H9 (cell line): ENCODE data around the gene DGUOK. TPM values are rescaled to one million over a fixed set of nuclear protein-coding genes. Genes with fewer than 3 reads are reported as not detected.

ENCODE experiments used
- DNase-seq: peaks from one replicate; pipeline ENCODE4 v3.0.0-alpha.2; 2017
- H2AFZ ChIP-seq: one replicate; pipeline ENCODE4 v1.6.1; 2013; ENCODE audit warnings: mild to moderate bottlenecking, low read length, control low read depth, moderate library complexity
- H2AK5ac ChIP-seq: 2 replicates; pipeline ENCODE4 v1.6.1; 2013; ENCODE audit warnings: low read length, control low read depth, mixed read lengths; ENCODE audit not compliant: insufficient read length
- H2BK120ac ChIP-seq: one replicate; pipeline ENCODE4 v1.6.1; 2013; ENCODE audit warnings: low read depth, mild to moderate bottlenecking, low read length, control low read depth, inconsistent platforms; ENCODE audit not compliant: poor library complexity, severe bottlenecking
- H2BK12ac ChIP-seq: 2 replicates; pipeline ENCODE4 v1.6.1; 2013; ENCODE audit warnings: low read length, control low read depth, mixed read lengths, low read depth; ENCODE audit not compliant: insufficient read length
- H2BK15ac ChIP-seq: 2 replicates; pipeline ENCODE4 v1.6.1; 2013; ENCODE audit warnings: low read depth, low read length, control low read depth
- H2BK20ac ChIP-seq: one replicate; pipeline ENCODE4 v1.6.1; 2013; ENCODE audit warnings: low read depth, mild to moderate bottlenecking, low read length, control low read depth, inconsistent platforms; ENCODE audit not compliant: poor library complexity, severe bottlenecking
- H2BK5ac ChIP-seq: 2 replicates; pipeline ENCODE4 v1.6.1; 2013; ENCODE audit warnings: low read length, control low read depth, mixed read lengths; ENCODE audit not compliant: insufficient read length
- H3K14ac ChIP-seq: 2 replicates; pipeline ENCODE4 v1.6.1; 2013; ENCODE audit warnings: low read length, control low read depth; ENCODE audit not compliant: insufficient read depth
- H3K18ac ChIP-seq: 2 replicates; pipeline ENCODE4 v1.6.1; 2013; ENCODE audit warnings: low read depth, mild to moderate bottlenecking, mixed read lengths, low read length, control low read depth; ENCODE audit not compliant: insufficient read length
- H3K23ac ChIP-seq: 2 replicates; pipeline ENCODE4 v1.6.1; 2013; ENCODE audit warnings: low read length, control low read depth, mixed read lengths, low read depth; ENCODE audit not compliant: insufficient read length
- H3K23me2 ChIP-seq: 2 replicates; pipeline ENCODE4 v1.6.1; 2013; ENCODE audit warnings: low read depth, mild to moderate bottlenecking, mixed read lengths, low read length, control low read depth; ENCODE audit not compliant: insufficient read length, poor library complexity, severe bottlenecking
- H3K27ac ChIP-seq: 2 replicates; pipeline ENCODE4 v1.5.1; 2013; ENCODE audit warnings: low read length, control low read depth, mixed read lengths, low read depth; ENCODE audit not compliant: insufficient read length
- H3K27me3 ChIP-seq: 2 replicates; pipeline ENCODE4 v1.6.1; 2013; ENCODE audit warnings: low read length, control low read depth, inconsistent platforms; ENCODE audit not compliant: insufficient read depth
- H3K4ac ChIP-seq: 2 replicates; pipeline ENCODE4 v1.6.1; 2013; ENCODE audit warnings: low read depth, mild to moderate bottlenecking, control low read depth, inconsistent platforms, low read length, moderate library complexity
- H3K4me1 ChIP-seq: 2 replicates; pipeline ENCODE4 v1.6.1; 2013; ENCODE audit warnings: low read length, control low read depth, inconsistent platforms; ENCODE audit not compliant: insufficient read depth
- H3K4me2 ChIP-seq: 2 replicates; pipeline ENCODE4 v1.6.1; 2013; ENCODE audit warnings: low read length, control low read depth, mixed read lengths; ENCODE audit not compliant: insufficient read length, insufficient read depth
- H3K56ac ChIP-seq: 2 replicates; pipeline ENCODE4 v1.6.1; 2013; ENCODE audit warnings: low read depth, mild to moderate bottlenecking, mixed read lengths, low read length, control low read depth; ENCODE audit not compliant: insufficient read length
- H3K79me1 ChIP-seq: 2 replicates; pipeline ENCODE4 v1.6.1; 2013; ENCODE audit warnings: low read depth, mild to moderate bottlenecking, moderate library complexity, low read length, control low read depth, inconsistent platforms; ENCODE audit not compliant: insufficient read depth, poor library complexity, severe bottlenecking
- H3K79me2 ChIP-seq: 2 replicates; pipeline ENCODE4 v1.6.1; 2013; ENCODE audit warnings: low read length, control low read depth, inconsistent platforms; ENCODE audit not compliant: insufficient read depth
- H3K9ac ChIP-seq: 2 replicates; pipeline ENCODE4 v1.6.1; 2013; ENCODE audit warnings: low read length, control low read depth, mixed read lengths; ENCODE audit not compliant: insufficient read length; ENCODE audit errors: extremely low read depth
- H3K9me3 ChIP-seq: one replicate; pipeline ENCODE4 v1.6.1; 2013; ENCODE audit warnings: low read depth, low read length, inconsistent platforms; ENCODE audit not compliant: control insufficient read depth
- H3T11ph ChIP-seq: one replicate; pipeline ENCODE4 v1.6.1; 2013; ENCODE audit warnings: mild to moderate bottlenecking, low read length, control low read depth, inconsistent platforms
- H4K20me1 ChIP-seq: one replicate; pipeline ENCODE4 v1.6.1; 2013; ENCODE audit not compliant: control insufficient read depth, insufficient read length, insufficient read depth
- H4K5ac ChIP-seq: 2 replicates; pipeline ENCODE4 v1.6.1; 2013; ENCODE audit warnings: low read depth, mild to moderate bottlenecking, mixed read lengths, low read length, control low read depth; ENCODE audit not compliant: insufficient read length
- H4K8ac ChIP-seq: replicated peaks from 2 replicates; pipeline ENCODE4 v1.6.1; 2013; ENCODE audit warnings: low read length, control low read depth, mixed read lengths, low read depth; ENCODE audit not compliant: insufficient read length
- H4K91ac ChIP-seq: 2 replicates; pipeline ENCODE4 v1.6.1; 2013; ENCODE audit warnings: low read depth, mild to moderate bottlenecking, moderate library complexity, mixed read lengths, low read length, control low read depth; ENCODE audit not compliant: insufficient read length
- H3K27ac Mint-ChIP-seq, 3 experiments: 2 replicates in 2 of 3; 3 replicates in 1 of 3; pipeline ENCODE4 v1.8.0; 2020 to 2021; ENCODE audit warnings: mixed read lengths in 3 of 3, mild to moderate bottlenecking in 1 of 3, moderate library complexity in 1 of 3
- H3K27me3 Mint-ChIP-seq: 2 replicates; pipeline ENCODE4 v1.8.0; 2021; ENCODE audit warnings: low read depth, mild to moderate bottlenecking, moderate library complexity, mixed read lengths
- H3K36me3 Mint-ChIP-seq, 3 experiments: 2 replicates in 2 of 3; 3 replicates in 1 of 3; pipeline ENCODE4 v1.8.0; 2020 to 2021; ENCODE audit warnings: low read depth in 3 of 3, mixed read lengths in 3 of 3; ENCODE audit not compliant: insufficient read depth in 1 of 3
- H3K4me1 Mint-ChIP-seq, 2 experiments: 2 replicates each; pipeline ENCODE4 v1.8.0; 2020; ENCODE audit warnings: mixed read lengths in 2 of 2
- H3K4me3 Mint-ChIP-seq, 2 experiments: 2 replicates in 1 of 2; 3 replicates in 1 of 2; pipeline ENCODE4 v1.8.0; 2020 to 2021; ENCODE audit warnings: mild to moderate bottlenecking in 2 of 2, mixed read lengths in 2 of 2, moderate library complexity in 1 of 2
- H3K9me3 Mint-ChIP-seq, 2 experiments: 2 replicates in 1 of 2; 3 replicates in 1 of 2; pipeline ENCODE4 v1.8.0; 2020; ENCODE audit warnings: mild to moderate bottlenecking in 2 of 2, mixed read lengths in 2 of 2, moderate library complexity in 1 of 2
- WGBS: extraction: QIAGEN DNeasy Blood & Tissue Kit; methylation state at CpG from one replicate; pipeline ENCODE4 v1.1.7; 2013; ENCODE audit warnings: missing lambda C conversion rate, low lambda C conversion rate, mixed read lengths; ENCODE audit not compliant: insufficient read length; ENCODE audit errors: extremely low coverage; 5-methylcytosine and 5-hydroxymethylcytosine counted together
- total RNA-seq: library from RNA; stranded (reverse); gene quantifications from 2 replicates; pipeline ENCODE4 v1.2.1, GENCODE V29; 2021
- TF ChIP-seq, protein P1 (sequence below): fragments of 200-600 bp; sonication (generic); conservative IDR thresholded peaks from 3 replicates; pipeline ENCODE4 v1.8.0; 2021; ENCODE audit warnings: antibody characterized with exemption, mild to moderate bottlenecking

The DGUOK gene
- total RNA-seq, 1 experiment from 2014 or later: 98.5 TPM

DNA sequence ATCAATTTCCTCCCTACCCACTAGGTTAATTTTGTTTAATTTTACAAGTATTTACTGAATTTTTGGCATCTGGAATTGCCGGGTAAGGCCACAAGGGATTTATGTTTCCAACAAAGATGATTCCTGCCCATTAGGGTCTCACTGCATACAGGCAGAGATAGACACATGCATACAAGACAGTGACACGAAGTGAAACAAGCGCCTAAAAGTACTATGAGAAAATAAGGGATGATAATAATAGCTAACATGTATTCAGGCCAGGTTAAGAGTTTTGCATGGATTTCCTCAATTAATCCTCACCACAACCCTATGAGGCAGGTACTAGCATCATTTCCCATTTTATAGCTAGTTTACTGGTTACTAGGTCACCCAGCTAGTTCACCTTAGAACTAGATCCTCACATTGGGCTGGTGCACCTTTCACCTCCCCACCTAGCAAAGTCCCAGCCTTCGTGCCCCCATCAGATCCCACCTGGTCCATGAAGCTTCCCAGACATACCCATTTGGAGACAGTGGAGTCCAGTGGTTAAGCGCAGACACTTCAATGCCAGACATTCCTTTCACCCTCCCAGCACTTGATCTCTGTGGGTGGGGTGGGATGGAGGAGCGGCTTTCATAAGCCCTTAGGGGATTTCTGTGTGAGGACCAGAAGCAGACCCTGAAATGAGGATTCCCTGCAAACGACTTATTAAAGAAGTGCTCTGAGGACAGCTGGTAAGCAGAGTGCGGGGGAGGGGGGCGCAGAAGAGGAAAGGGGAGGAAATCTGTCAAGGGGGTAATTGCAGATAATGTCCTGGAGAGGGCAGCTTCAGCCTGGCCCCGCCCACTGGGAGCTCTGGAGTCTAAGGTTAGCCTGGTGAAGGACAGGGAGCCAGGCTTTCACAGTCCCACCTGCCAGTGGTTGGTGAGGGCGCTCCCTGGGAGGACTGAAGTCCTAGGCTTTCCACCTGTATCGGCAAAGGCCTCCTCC, 5.8 kb upstream of the DGUOK start:
- WGBS: no CpG with 5 or more reads among the region's 12 CpGs
- no peaks in the 10 kb centered on the region for H3K9me3 ChIP-seq

More for the DNA sequence above, 5.8 kb upstream of the DGUOK start:
- H4K8ac ChIP-seq: no peak overlapping the region
- no peak overlapping the region for H2AK5ac ChIP-seq
- H2BK12ac ChIP-seq: no peak overlapping the region
- no peak overlapping the region for H3K4me2 ChIP-seq
- no peak overlapping the region for H2BK5ac ChIP-seq
- no peaks in the 10 kb centered on the region for H3K79me2 ChIP-seq
- no peak overlapping the region for H3T11ph ChIP-seq
- Mint-ChIP-seq H3K27me3 (peaks cover 14% of the 10 kb centered on the region), H3K9me3 (no peaks in the 10 kb centered on the region), H3K4me1 (peaks cover 11% of the 10 kb centered on the region in 2 experiments), H3K36me3 (no peaks in the 10 kb centered on the region), H3K4me3 (peak overlapping the region in 1 of 2 experiments; percentile 51; a peak in 2 of 5 replicates), H3K27ac (no peak overlapping the region)
- DNase-seq: peak; percentile 90
- H3K4ac ChIP-seq: no peak overlapping the region
- no peaks in the 10 kb centered on the region for H4K20me1 ChIP-seq
- no peaks in the 10 kb centered on the region for H3K4me1 ChIP-seq
- no peak overlapping the region for H4K5ac ChIP-seq
- H3K79me1 ChIP-seq: no peaks in the 10 kb centered on the region
- H3K27ac ChIP-seq: no peak overlapping the region
- H4K91ac ChIP-seq: no peak overlapping the region
- H2BK15ac ChIP-seq: no peak overlapping the region
- H3K23me2 ChIP-seq: no peaks in the 10 kb centered on the region
- H3K18ac ChIP-seq: no peak overlapping the region
- TF ChIP-seq, protein P1, sequence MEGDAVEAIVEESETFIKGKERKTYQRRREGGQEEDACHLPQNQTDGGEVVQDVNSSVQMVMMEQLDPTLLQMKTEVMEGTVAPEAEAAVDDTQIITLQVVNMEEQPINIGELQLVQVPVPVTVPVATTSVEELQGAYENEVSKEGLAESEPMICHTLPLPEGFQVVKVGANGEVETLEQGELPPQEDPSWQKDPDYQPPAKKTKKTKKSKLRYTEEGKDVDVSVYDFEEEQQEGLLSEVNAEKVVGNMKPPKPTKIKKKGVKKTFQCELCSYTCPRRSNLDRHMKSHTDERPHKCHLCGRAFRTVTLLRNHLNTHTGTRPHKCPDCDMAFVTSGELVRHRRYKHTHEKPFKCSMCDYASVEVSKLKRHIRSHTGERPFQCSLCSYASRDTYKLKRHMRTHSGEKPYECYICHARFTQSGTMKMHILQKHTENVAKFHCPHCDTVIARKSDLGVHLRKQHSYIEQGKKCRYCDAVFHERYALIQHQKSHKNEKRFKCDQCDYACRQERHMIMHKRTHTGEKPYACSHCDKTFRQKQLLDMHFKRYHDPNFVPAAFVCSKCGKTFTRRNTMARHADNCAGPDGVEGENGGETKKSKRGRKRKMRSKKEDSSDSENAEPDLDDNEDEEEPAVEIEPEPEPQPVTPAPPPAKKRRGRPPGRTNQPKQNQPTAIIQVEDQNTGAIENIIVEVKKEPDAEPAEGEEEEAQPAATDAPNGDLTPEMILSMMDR: peak; percentile 71
- no peak overlapping the region for H2BK20ac ChIP-seq
- H2AFZ ChIP-seq: peak overlapping the region; percentile 87
- H3K27me3 ChIP-seq: no peaks in the 10 kb centered on the region
- no peak overlapping the region for H3K9ac ChIP-seq
- H3K56ac ChIP-seq: no peak overlapping the region
- no peak overlapping the region for H3K14ac ChIP-seq
- no peak overlapping the region for H3K23ac ChIP-seq
- no peak overlapping the region for H2BK120ac ChIP-seq
